GM12864 (cell line): Measurements from ENCODE around the gene TOP3B.

Experiments used
- DNase-seq: peaks from one replicate; pipeline ENCODE4 v3.0.0-alpha.2; 2011; ENCODE audit warnings: low read depth
- H3K4me3 ChIP-seq: 2 replicates; pipeline ENCODE4 v1.5.1; 2011; ENCODE audit warnings: mild to moderate bottlenecking, low read depth, low read length, control low read depth
- TF ChIP-seq, protein P1 (sequence below): IDR thresholded peaks from 2 replicates; pipeline ENCODE4 v1.5.1; 2011; ENCODE audit warnings: low read depth, mild to moderate bottlenecking, moderate library complexity, low read length, control low read depth, inconsistent platforms; ENCODE audit errors: missing control alignments

TOP3B gene

GRCh38 chr22:21958360-21959273 is 24.0 kb downstream of the TOP3B start:
- no peak overlapping the region for H3K4me3 ChIP-seq
- no peak for DNase-seq
- TF ChIP-seq, protein P1, sequence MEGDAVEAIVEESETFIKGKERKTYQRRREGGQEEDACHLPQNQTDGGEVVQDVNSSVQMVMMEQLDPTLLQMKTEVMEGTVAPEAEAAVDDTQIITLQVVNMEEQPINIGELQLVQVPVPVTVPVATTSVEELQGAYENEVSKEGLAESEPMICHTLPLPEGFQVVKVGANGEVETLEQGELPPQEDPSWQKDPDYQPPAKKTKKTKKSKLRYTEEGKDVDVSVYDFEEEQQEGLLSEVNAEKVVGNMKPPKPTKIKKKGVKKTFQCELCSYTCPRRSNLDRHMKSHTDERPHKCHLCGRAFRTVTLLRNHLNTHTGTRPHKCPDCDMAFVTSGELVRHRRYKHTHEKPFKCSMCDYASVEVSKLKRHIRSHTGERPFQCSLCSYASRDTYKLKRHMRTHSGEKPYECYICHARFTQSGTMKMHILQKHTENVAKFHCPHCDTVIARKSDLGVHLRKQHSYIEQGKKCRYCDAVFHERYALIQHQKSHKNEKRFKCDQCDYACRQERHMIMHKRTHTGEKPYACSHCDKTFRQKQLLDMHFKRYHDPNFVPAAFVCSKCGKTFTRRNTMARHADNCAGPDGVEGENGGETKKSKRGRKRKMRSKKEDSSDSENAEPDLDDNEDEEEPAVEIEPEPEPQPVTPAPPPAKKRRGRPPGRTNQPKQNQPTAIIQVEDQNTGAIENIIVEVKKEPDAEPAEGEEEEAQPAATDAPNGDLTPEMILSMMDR, result no peak

GRCh38 chr22:21952586-21953571 is 29.7 kb downstream of the TOP3B start, which contains the start of gene PPM1F:
TSS of gene PPM1F (minus strand) at chr22:21952848. CDS start at chr22:21946048, 6,800 bp downstream.
- DNase-seq, result no peak
- peak within 1 kb of the TSS; percentile 67 for H3K4me3 ChIP-seq
- TF ChIP-seq, protein P1, result peak; percentile 81

GRCh38 chr22:21951931-21952465 is 30.6 kb downstream of the TOP3B start:
- H3K4me3 ChIP-seq, result peak overlapping the region; percentile 67
- DNase-seq, result no peak
- TF ChIP-seq, protein P1, result no peak

DNA sequence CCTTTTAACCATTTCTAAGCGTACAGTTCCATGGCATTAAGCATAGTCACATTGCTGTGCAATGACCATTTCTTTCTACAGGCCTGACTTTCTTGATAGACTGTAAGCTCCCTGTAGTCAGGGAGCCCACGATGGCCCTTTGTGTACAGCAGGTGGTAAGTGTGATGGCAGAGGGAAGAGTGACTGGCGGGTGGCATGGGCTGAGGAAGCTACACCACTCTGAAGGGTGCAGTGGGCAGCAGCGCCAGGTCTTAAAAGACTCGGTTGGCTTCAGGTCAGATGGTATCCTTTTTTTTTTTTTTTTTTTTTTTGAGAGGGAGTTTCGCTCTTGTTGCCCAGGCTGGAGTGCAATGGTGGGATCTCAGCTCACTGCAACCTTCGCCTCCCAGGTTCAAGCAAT is 31.5 kb downstream of the TOP3B start:
- TF ChIP-seq, protein P1, result no peak
- H3K4me3 ChIP-seq, result no peak overlapping the region
- DNase-seq, result no peak

DNA sequence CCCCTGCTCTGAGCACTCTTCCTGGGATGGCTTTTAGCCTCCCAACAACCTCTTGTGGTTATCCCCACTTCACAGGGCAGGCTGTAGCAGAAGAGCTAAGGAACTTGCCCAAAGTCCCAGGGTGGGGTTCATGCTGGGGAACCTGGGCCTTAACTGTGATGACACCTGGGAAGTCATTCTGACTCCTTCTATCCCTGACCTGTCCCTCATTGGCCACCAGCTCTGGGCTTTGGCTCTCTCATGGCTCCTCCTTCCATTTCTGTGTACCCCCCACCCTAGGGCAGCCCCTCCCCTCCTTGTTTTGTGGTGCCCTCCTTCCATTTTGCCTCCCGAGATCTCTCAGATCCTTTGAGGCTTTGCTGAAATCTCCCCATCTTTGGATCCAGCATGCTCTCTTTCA is 32.6 kb downstream of the TOP3B start:
- DNase-seq, result no peak

DNA sequence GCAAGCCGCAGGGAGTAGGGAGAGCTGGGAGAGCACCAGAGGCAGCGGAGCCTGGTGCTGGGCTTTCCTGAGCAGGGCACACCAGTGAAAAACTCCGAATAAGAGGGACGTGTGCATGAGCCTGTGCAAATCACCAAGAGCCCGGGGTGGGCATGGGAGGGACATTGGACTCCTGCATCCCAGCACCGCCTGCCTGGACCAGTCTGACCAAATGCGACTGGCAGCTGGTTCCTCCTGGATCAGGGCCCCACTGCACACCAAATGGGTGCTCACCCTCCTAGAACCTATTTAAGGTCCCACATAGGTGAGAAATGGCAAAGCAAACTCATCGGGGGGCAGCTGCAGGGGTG is 33.0 kb downstream of the TOP3B start:
- no peak overlapping the region for H3K4me3 ChIP-seq
- no peak for DNase-seq
- TF ChIP-seq, protein P1, result no peak

More for the DNA sequence above, 32.6 kb downstream of the TOP3B start:
- TF ChIP-seq, protein P1, result no peak
- no peak overlapping the region for H3K4me3 ChIP-seq
